Activated CD4-positive, alpha-beta T cell treated with anti-CD3 and anti-CD28 coated beads for 1 hour (primary cell): Measurements from ENCODE around the gene RHOF.
A peak's percentile ranks its signal among the peaks of the same experiment; 100 is the strongest.
"Not testable (repeated sequence)": the region's sequence is repeated elsewhere in the genome, so short reads cannot be mapped to it uniquely, and the experiment has no call there.

Source experiments
- DNase-seq: peaks from one replicate; pipeline ENCODE4 v3.0.0-alpha.2; 2020

RHOF gene

GRCh38 chr12:121791671-121792551 is 1.6 kb downstream of the RHOF start:
- DNase-seq, result no peak

GRCh38 chr12:121790785-121791184 is 2.7 kb downstream of the RHOF start:
- DNase-seq, result not testable (repeated sequence)

GRCh38 chr12:121789800-121790728 is 3.4 kb downstream of the RHOF start:
- DNase-seq, result peak; percentile 90

GRCh38 chr12:121789233-121789781 is 4.2 kb downstream of the RHOF start:
- DNase-seq, result no peak

GRCh38 chr12:121788176-121788818 is 5.2 kb downstream of the RHOF start:
- DNase-seq, result no peak

- no peak for DNase-seq
These were observed 6.1 kb downstream of the RHOF start for GRCh38 chr12:121787063-121788025.

- DNase-seq, result no peak
These were observed 7.1 kb downstream of the RHOF start for GRCh38 chr12:121786440-121786825.

- no peak for DNase-seq
These were observed 9.0 kb downstream of the RHOF start for GRCh38 chr12:121784460-121784859.

- no peak for DNase-seq
These were observed 9.7 kb downstream of the RHOF start for GRCh38 chr12:121783766-121784165.

GRCh38 chr12:121781998-121782979 is 11.2 kb downstream of the RHOF start:
- no peak for DNase-seq

GRCh38 chr12:121781484-121781997 is 11.9 kb downstream of the RHOF start:
- no peak for DNase-seq

- no peak for DNase-seq
These were observed 13.1 kb downstream of the RHOF start for GRCh38 chr12:121780429-121780828.

- no peak for DNase-seq
These were observed 14.0 kb downstream of the RHOF start for GRCh38 chr12:121779422-121779895.

GRCh38 chr12:121778567-121779421 is 14.7 kb downstream of the RHOF start:
- DNase-seq, result no peak

GRCh38 chr12:121776190-121777098 is 17.0 kb downstream of the RHOF start:
- peak; percentile 88 for DNase-seq

- no peak for DNase-seq
These were observed 18.0 kb downstream of the RHOF start for GRCh38 chr12:121775501-121775900.

- DNase-seq, result no peak
These were observed 18.5 kb downstream of the RHOF start for GRCh38 chr12:121774968-121775474.
